ENCODE results near the gene LRRC27. TPM values are rescaled to one million over a fixed set of nuclear protein-coding genes. Genes with fewer than 3 reads are reported as not detected.

Gene LRRC27
- total RNA-seq, 1 donor from 2014 or later: 10.9 TPM

GRCh38 chr10:132404911-132405462, 73.0 kb downstream of the LRRC27 start:
- DNase-seq: no peak

- no peak for DNase-seq
Measured at GRCh38 chr10:132405463-132405991, 73.5 kb downstream of the LRRC27 start.

GRCh38 chr10:132406181-132406580, 74.2 kb downstream of the LRRC27 start:
- no peak for DNase-seq

GRCh38 chr10:132406750-132407149, 74.8 kb downstream of the LRRC27 start:
- no peak for DNase-seq

GRCh38 chr10:132407243-132407746, 75.3 kb downstream of the LRRC27 start:
- DNase-seq: no peak

- DNase-seq: peak; percentile 65
Measured at GRCh38 chr10:132407846-132408278, 75.9 kb downstream of the LRRC27 start.

GRCh38 chr10:132408367-132408781, 76.4 kb downstream of the LRRC27 start:
- DNase-seq: no peak

- DNase-seq: no peak
Measured at GRCh38 chr10:132408823-132409666, 77.1 kb downstream of the LRRC27 start.

- no peak for DNase-seq
Measured at GRCh38 chr10:132409667-132410028, 77.7 kb downstream of the LRRC27 start.

- DNase-seq: no peak
Measured at GRCh38 chr10:132410056-132410778, 78.2 kb downstream of the LRRC27 start.

- DNase-seq: no peak
Measured at GRCh38 chr10:132410779-132411532, 79.0 kb downstream of the LRRC27 start.

- DNase-seq: peak; percentile 63
Measured at GRCh38 chr10:132411561-132412253, 79.7 kb downstream of the LRRC27 start.

- DNase-seq: peak; percentile 38
Measured at GRCh38 chr10:132412316-132413192, 80.6 kb downstream of the LRRC27 start.

- DNase-seq: no peak
Measured at GRCh38 chr10:132413226-132414205, 81.5 kb downstream of the LRRC27 start.

GRCh38 chr10:132414402-132415016, 82.5 kb downstream of the LRRC27 start:
- DNase-seq: no peak

GRCh38 chr10:132415255-132415654, 83.3 kb downstream of the LRRC27 start:
- no peak for DNase-seq

- no peak for DNase-seq
Measured at GRCh38 chr10:132415956-132416355, 84.0 kb downstream of the LRRC27 start.

GRCh38 chr10:132416566-132417256, 84.7 kb downstream of the LRRC27 start:
- DNase-seq: no peak
